ENCODE measurements around the gene EMX2.

EMX2 gene

DNA sequence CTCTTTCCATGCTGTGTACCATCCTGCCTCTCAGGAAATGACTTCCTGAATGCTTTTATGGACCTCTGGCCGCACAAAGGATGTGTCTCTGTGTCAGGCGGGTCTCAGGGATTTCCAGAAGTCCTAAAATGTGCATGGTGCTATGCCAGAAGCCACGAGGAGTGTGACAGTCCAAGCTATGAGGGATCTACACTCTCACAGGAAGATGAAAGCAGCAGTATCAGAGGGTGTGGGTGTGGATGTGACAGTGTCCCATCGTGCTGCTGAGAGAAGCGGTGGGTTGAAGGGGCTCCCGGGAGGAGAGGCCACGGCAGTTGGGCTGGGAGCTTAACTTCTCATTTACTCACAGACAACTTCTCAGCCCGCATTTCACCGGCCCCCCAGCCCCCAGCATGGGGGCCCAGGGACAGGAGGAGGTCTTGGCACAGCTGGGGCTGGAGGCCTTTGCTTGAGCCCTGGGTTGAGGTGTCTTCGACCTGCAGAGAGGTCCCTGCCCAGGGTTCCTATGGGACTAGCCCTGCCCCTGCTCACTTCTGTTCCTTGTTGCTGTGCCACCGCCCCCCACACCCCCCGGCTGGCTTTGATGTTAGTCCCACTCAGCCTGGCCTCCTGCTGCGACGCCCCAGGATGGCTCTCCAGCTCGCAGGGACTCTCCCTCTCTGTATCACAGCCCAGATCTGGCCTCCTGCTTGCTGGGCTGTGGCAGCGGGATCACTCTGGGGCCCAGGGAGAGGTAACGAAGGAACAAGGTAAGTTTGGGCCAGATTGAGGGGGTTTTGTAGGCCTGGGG, 30.8 kb upstream of the EMX2 start:
- no peak overlapping the region for H3K4me3 ChIP-seq (ENCODE audit: low read length)
- DNase-seq (ENCODE audit: low read depth), result no peak
- TF ChIP-seq, protein P1, sequence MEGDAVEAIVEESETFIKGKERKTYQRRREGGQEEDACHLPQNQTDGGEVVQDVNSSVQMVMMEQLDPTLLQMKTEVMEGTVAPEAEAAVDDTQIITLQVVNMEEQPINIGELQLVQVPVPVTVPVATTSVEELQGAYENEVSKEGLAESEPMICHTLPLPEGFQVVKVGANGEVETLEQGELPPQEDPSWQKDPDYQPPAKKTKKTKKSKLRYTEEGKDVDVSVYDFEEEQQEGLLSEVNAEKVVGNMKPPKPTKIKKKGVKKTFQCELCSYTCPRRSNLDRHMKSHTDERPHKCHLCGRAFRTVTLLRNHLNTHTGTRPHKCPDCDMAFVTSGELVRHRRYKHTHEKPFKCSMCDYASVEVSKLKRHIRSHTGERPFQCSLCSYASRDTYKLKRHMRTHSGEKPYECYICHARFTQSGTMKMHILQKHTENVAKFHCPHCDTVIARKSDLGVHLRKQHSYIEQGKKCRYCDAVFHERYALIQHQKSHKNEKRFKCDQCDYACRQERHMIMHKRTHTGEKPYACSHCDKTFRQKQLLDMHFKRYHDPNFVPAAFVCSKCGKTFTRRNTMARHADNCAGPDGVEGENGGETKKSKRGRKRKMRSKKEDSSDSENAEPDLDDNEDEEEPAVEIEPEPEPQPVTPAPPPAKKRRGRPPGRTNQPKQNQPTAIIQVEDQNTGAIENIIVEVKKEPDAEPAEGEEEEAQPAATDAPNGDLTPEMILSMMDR (IDR thresholded peaks at IDR 0.05; ENCODE audit: insufficient read depth, low read depth, low read length, missing control alignments), result no peak

GRCh38 chr10:117514971-117515370, 27.6 kb upstream of the EMX2 start:
- no peak overlapping the region for H3K4me3 ChIP-seq (ENCODE audit: low read length)
- no peak for DNase-seq (ENCODE audit: low read depth)
- TF ChIP-seq, protein P1 (IDR thresholded peaks at IDR 0.05; ENCODE audit: insufficient read depth, low read depth, low read length, missing control alignments), result no peak

DNA sequence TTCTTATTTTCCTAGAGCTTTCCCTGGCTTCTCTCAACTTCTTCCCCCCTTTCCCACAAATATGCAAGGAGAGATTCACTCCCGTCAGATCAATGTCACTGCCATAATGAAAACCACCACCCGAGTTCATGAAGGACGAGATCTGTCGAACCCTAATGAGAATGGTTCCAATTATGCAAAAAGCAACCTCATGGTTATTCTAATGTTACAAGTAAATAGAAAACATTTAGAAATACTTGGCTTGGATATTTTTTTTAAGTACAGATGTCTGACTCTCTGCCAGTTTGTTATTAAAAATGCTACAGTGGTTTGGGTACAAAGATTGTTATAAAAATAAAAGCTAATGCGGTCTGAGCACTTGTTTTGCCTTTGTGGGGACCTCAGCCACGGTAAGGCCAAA, 25.9 kb upstream of the EMX2 start:
- no peak for DNase-seq (ENCODE audit: low read depth)
- TF ChIP-seq, protein P1 (IDR thresholded peaks at IDR 0.05; ENCODE audit: insufficient read depth, low read depth, low read length, missing control alignments), result no peak
- no peak overlapping the region for H3K4me3 ChIP-seq (ENCODE audit: low read length)

- no peak for DNase-seq (ENCODE audit: low read depth)
- H3K4me3 ChIP-seq (ENCODE audit: low read length), result no peak overlapping the region
- TF ChIP-seq, protein P1 (IDR thresholded peaks at IDR 0.05; ENCODE audit: insufficient read depth, low read depth, low read length, missing control alignments), result no peak
These were observed 24.3 kb upstream of the EMX2 start for GRCh38 chr10:117518246-117518645.

DNA sequence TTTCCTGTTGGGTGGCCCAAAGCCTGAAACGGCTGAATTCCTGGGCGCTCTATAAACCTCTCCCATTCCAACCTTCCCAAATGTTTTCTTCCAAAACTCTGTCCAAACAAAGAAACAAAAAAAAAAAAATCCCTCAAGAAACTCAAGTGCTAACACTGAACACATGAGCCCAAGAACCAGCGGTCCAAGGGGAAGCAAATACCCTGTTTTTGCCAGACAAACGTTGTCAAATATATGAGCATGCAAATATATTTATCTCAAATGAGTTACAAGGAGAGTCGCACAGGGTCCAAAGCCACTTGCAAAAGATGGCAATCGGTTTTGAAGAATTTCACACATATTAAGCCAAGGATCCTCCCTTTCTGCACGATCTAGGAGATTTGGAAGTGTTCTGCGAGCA, 23.3 kb upstream of the EMX2 start:
- no peak for DNase-seq (ENCODE audit: low read depth)
- no peak overlapping the region for H3K4me3 ChIP-seq (ENCODE audit: low read length)
- TF ChIP-seq, protein P1 (IDR thresholded peaks at IDR 0.05; ENCODE audit: insufficient read depth, low read depth, low read length, missing control alignments), result no peak

DNA sequence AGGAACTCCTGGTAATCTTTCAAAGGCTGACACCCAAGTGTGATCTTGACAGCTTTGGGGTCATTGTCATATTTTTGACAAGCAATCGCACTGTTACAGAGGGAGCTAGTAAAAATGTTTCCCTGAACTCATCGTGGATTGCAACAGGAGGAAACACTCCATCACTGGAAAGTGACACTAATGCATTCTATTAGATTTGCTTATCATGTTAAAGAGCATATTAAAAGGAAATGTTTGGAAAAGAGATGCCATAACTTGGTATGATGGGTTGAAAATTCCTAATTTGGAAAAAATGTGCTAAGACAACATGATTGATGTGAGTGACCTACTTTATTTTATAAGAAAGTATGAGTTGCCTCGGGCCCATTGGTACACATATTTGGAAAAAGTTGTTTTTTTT, 22.7 kb upstream of the EMX2 start:
- DNase-seq (ENCODE audit: low read depth), result no peak
- TF ChIP-seq, protein P1 (IDR thresholded peaks at IDR 0.05; ENCODE audit: insufficient read depth, low read depth, low read length, missing control alignments), result no peak

GRCh38 chr10:117530791-117531190, 11.8 kb upstream of the EMX2 start:
- DNase-seq (ENCODE audit: low read depth), result no peak
- H3K4me3 ChIP-seq (ENCODE audit: low read length), result no peak overlapping the region
- TF ChIP-seq, protein P1 (IDR thresholded peaks at IDR 0.05; ENCODE audit: insufficient read depth, low read depth, low read length, missing control alignments), result no peak

More for the DNA sequence above, 22.7 kb upstream of the EMX2 start:
- no peak overlapping the region for H3K4me3 ChIP-seq (ENCODE audit: low read length)
